IPS-18a (cell line): Measurements from ENCODE around the gene STOML1.

Source experiments
- H3K27ac ChIP-seq: one replicate; pipeline ENCODE4 v1.5.1; 2013; ENCODE audit warnings: low read length
- H3K27me3 ChIP-seq: one replicate; pipeline ENCODE4 v1.6.1; 2013; ENCODE audit warnings: mild to moderate bottlenecking, low read length; ENCODE audit not compliant: control insufficient read depth, insufficient read depth
- H3K36me3 ChIP-seq: one replicate; pipeline ENCODE4 v1.6.1; 2013; ENCODE audit warnings: low read depth, low read length; ENCODE audit not compliant: control insufficient read depth
- H3K4me1 ChIP-seq: one replicate; pipeline ENCODE4 v1.6.1; 2013; ENCODE audit warnings: low read depth, low read length; ENCODE audit not compliant: control insufficient read depth
- H3K4me3 ChIP-seq: one replicate; pipeline ENCODE4 v1.5.1; 2013; ENCODE audit warnings: low read length
- H3K9ac ChIP-seq: one replicate; pipeline ENCODE4 v1.6.1; 2013; ENCODE audit warnings: mild to moderate bottlenecking, low read length, moderate library complexity
- H3K9me3 ChIP-seq: one replicate; pipeline ENCODE4 v1.6.1; 2013; ENCODE audit warnings: low read depth, low read length; ENCODE audit not compliant: control insufficient read depth

The STOML1 gene

DNA sequence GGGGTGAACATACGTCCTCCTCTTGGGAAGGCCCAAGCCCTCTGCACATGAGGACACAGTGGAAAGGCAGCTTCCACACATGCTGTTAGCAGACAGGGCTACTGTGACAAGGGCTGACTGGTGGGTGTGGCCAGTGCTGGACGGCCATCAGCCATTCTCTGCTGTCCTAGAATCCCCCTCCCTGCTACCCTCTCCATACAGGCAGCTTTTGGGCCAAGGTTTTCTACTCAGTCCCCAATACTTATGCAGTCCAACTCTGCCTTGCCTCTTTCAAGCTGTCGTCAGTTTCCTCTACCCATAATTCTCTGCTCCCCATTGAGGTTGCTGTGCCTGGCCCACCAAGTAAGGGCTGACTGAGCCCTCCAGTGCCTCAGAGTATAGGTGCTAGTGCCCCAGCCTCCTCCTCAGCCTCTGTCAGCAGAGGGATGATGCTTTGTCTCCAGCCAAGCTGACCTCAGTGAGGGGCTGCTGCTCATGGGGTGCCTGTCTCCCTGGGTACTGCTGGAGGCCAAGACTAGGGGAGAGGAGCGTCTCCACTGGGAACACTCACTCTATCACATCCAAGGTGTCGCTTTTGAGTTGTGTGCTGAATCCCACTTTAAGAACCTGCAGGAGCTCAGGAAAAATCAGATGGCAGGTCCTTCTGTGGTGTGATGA is 63.0 kb downstream of the STOML1 start:
- no peak overlapping the region for H3K4me3 ChIP-seq
- H3K4me1 ChIP-seq, result peaks cover 30% of the 10 kb centered on the region
- no peak overlapping the region for H3K27ac ChIP-seq
- H3K36me3 ChIP-seq, result no peaks in the 10 kb centered on the region
- H3K9ac ChIP-seq, result no peak overlapping the region
- H3K9me3 ChIP-seq, result no peaks in the 10 kb centered on the region
- peaks cover 13% of the 10 kb centered on the region for H3K27me3 ChIP-seq
